ENCODE measurements around the gene SPDYE4.

SPDYE4 gene

GRCh38 chr17:8736796-8737195 lies 21.6 kb downstream of the SPDYE4 start:
- no peak for FAIRE-seq

GRCh38 chr17:8736362-8736761 lies 22.0 kb downstream of the SPDYE4 start:
- no peak for FAIRE-seq

DNA sequence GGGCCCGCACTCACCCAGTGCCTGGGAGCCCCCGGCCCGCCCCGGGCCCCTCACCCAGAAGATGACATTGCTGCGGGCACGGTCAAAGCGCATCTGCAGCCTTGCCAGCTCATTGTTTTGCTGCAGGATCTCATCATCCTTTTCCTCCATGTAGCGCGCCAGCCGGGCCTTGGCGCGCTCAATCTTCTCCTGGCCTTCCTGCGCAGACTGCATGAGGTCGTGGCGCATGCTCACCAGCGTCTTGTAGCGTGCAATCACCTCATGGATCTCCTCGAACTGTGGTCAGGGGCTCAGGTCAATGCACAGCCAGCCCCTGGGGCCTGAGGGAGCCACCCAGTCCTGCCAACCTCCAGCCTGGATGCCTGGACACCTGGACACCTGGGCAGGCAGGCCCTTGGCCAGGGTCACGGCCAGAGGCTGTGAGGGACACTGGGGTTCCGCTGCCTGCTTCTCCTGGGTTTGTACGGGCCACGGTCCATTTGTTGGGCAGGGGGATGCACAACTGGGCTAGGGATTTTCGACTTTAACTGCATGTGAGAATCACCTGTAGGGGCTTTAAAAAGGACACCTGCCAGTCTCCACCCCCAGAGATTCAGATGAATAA lies 22.9 kb downstream of the SPDYE4 start:
- FAIRE-seq, result no peak

DNA sequence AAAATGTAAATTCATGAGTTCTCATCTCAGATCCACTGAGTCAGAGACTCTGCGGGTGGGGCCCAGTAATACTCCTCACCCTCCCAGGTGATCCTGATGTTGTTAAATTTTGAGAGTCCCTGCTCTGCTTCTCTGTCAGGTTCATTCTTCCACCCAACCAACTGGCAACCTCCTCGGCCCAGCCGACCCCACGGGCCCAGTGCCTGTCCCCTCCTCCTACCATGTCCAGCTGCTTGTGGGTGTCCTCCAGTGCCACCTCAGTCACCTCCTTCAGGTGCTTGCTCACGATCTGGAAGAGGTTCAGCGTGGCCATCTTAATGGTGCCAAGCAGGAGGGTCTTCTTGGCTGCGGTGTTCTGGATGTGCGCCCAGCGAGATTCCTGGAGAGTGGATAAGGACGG lies 23.5 kb downstream of the SPDYE4 start:
- no peak for FAIRE-seq

- no peak for FAIRE-seq
Measured at GRCh38 chr17:8732406-8733085, 25.8 kb downstream of the SPDYE4 start.

DNA sequence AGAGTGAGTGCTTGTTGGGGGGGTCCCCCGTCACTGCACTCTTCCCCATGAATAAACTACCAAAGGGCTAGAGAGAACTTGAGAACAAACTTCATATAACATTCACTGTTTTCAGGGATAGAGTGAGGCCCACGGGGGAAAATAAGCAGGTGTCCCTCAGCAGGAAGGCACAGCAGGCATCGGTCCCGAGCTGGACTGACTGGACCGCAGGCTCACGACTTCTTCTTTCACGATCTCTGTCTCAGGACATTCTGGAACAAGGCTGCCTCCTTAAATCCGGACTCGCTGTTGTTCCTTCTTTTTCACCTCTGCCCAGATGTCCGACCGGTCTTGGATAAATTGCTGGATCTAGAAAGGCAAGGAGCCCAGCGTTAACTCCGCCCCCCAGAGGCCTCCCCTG lies 28.5 kb downstream of the SPDYE4 start:
- FAIRE-seq, result no peak

DNA sequence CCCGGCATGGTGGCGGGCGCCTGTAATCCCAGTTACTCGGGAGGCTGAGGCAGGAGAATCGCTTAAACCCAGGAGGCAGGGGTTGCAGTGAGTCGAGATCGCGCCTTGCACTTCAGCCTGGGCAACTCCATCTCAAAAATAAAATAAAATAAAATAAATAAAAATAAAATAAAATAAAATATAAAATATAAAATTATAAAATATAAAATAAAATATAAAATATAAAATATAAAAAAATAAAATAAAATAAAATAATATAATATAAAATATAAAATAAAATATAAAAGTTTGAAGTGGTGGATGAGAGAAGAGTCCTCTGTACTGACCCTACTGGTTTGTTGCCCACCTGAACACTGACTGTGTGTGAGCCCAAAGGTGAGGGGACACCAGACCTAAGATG lies 28.9 kb downstream of the SPDYE4 start:
- peak; percentile 93 for FAIRE-seq

DNA sequence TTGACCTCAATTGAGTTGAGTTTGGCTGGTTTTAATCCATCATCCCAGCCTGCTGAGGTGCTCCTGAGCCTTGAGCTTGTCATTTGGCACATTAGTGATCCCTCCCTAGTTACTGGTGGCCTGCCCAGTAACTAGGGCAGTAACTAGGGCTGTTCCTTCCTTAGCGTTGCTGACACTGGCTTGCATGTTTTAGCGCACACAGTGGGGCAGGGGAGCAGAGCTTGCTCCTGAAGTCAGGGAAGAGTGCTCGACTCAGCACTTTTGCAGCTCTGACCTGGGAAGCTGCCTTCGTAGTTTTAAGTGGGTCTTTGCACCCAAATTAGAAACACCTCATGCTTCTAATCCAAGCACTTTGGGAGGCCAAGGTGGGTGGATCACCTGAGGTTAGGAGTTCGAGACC lies 29.4 kb downstream of the SPDYE4 start:
- FAIRE-seq, result no peak

- FAIRE-seq, result no peak
Measured at GRCh38 chr17:8728251-8728938, 30.0 kb downstream of the SPDYE4 start.

- no peak for FAIRE-seq
Measured at GRCh38 chr17:8726941-8727555, 31.3 kb downstream of the SPDYE4 start.

DNA sequence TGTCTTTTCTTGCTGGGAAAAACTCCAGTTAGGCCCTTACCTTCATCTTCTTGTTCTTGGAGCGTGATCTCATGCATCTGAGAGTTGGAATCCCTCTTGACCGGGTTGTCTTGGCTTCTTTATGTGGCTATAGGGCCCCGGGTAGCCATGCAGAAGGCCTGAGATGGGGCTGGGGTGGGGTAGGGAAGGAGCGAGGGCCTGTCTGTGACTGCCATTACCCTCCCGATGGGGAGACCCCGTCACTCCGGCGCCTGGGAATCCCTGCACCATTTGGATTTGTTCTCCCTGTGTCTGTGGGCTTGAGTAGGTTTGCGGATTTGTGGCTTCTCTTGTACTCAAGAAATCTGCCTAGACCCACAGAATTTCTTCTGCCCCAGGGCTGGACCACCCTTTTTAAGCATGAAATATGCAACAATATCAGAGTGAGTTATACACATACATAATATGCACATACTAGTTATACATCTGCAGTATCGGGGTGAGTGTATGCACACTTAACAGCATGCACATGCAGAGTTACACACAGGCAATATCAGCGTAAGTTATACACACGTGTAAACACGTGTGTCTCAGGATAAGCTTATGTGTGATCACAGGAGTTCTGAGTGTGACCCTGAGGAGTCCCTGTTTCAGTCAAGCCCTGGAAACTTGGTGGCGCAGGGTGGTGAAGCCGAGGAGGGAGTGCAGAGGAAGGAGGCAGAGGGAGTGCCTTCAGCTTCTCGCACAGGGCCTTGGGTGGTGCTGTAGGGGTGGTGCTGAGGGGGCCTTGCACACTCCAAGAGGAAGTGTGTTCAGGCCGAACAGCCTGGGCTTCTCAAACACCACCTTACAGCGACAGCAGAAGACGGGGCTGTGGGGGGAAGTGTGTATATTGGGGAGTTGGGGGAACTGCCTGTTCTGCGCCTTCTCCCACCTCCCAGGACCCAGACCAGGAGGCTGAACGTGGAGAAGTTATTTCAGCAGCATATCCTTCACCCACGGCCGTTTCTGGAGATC lies 32.2 kb downstream of the SPDYE4 start:
- no peak for FAIRE-seq

GRCh38 chr17:8724451-8724850 lies 33.9 kb downstream of the SPDYE4 start:
- no peak for FAIRE-seq

- FAIRE-seq, result no peak
Measured at GRCh38 chr17:8720596-8720995, 37.8 kb downstream of the SPDYE4 start.

- FAIRE-seq, result no peak
Measured at GRCh38 chr17:8719291-8720246, 38.8 kb downstream of the SPDYE4 start.

GRCh38 chr17:8718001-8718563 lies 40.3 kb downstream of the SPDYE4 start:
- no peak for FAIRE-seq

GRCh38 chr17:8713878-8714277 lies 44.5 kb downstream of the SPDYE4 start:
- FAIRE-seq, result no peak

GRCh38 chr17:8713315-8713714 lies 45.0 kb downstream of the SPDYE4 start:
- no peak for FAIRE-seq

DNA sequence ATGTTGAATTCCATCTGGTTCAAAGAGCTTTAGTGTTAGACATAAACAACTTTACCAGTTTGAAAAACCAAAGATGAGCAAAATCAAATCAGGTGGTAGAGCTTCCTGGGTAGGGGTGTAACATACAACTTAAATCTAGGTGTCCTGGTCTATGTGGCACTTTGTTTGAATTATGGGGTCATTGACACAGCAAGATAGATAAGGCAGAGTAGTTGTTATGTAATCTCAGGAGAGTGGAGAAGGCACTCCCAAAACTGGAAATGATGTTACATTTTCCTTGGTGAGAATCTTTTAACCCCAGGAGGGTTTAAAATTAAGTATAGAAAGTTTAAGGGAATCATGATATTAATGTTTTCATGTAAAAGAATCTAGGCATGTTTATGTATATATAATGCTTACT lies 45.6 kb downstream of the SPDYE4 start:
- no peak for FAIRE-seq

DNA sequence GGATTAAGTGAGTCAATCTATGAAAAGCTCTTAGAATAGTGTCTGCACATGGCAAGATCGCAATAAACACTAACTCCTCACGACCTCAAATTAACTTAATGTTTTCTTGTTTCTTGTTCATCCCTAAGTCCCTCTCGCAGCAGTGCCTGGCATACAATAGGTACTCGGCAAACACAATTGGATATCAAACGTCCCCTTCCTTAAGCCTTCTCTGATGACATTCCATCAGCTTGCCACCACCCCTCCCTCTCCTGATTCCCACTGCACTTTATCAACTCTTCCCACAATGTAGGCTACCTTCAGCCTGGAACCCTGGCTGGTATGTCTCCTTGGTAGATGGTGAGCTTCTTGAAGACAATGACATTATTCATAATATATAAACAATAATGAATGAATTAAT lies 47.1 kb downstream of the SPDYE4 start:
- FAIRE-seq, result no peak

GRCh38 chr17:8710813-8711212 lies 47.5 kb downstream of the SPDYE4 start:
- FAIRE-seq, result no peak

GRCh38 chr17:8709006-8709405 lies 49.3 kb downstream of the SPDYE4 start:
- FAIRE-seq, result no peak

Data from A204.1 (cell line).